Activated gamma-delta T cell (primary cell): ENCODE data around the gene AKAP7.
"Not testable (repeated sequence)": the region's sequence is repeated elsewhere in the genome, so short reads cannot be mapped to it uniquely, and the experiment has no call there.

ENCODE experiments used
- DNase-seq: peaks from one replicate; lab custom pipeline; 2025; lab: John Stamatoyannopoulos, UW

AKAP7 gene

DNA sequence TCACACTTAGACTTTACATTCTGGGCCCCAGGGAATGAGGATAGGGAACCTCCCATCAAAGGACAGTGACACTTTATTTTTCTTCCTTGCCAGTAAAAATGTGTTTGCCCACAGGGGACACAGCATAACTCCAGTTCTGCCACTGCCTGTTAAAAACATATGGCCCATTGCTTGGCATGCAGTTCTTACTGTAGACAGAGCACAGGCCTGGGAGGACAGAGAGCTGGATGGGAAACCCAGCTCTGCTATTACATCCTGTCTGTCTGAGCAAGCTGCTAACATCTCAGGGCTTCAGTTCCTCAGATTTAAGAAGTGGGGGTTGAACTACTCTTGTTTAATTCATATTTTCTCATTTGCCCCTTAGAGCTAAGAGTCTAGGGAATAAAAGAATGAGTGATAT, 120.2 kb downstream of the AKAP7 start:
- DNase-seq, result no peak

DNA sequence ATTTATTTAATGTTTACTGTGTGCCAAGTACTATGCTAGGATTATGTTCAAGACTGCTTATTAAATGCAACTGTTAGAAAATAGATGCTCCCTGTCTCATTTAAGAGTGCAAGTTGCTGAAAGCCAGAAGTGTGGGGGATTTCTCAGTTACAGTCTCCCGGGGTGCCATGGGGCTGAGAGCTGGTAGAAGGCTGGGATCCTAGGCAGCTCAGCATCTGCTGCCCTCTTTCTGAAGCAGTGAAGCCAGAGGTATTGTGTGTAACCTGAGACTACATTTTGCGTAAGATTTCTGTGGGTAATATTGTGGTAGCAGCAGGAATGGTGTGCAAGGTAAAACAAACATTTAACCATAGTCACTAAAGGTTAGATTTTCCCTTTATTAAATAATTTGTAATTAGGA, 120.6 kb downstream of the AKAP7 start:
- no peak for DNase-seq

DNA sequence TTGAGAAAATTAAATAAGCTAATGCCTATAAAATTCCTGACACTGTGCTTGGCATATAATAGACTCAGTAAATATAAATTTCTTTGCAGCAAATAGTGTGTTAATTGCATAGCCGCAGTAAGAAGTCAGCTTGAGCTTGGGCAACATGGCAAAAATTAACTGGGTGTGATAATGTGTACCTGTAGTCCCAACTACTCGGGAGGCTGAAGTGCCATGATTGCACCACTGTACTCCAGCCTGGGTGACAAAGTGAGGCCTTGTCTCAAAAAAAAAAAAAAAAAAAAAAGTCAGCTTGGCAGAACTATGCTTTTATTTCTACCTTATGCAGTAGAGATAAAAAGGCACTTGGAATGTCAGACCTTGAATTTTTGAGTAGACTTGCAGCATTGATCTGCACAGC, 121.8 kb downstream of the AKAP7 start:
- no peak for DNase-seq

DNA sequence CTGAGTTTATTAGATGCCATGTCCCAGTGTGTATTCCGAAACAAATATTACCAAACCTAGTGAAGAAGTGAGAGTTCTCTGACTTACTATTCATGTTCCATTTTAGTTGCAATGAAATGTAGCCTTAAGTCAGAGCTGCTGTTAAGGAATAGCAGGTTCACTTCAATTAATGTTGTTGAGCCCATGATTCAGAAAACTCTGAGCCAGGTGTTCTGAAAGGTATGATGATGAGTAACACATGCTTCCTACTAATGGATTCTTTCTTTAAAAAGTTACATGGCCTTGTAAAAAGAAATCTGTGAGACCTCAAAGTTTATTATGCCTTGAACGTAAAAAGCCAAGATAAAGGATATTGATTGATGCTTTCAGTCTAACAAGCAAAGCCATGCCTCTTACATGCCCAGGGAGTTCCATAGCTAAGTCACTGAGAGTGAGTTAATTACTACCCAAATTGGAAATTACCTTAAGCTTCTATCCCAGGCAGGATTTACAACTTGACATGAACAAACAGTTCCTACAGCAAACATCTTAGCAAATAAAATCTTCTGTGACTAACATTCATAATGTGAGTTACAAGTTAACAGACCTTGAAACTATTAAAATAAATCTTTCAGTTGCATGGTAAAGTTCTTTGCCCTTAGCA, 122.9 kb downstream of the AKAP7 start:
- DNase-seq, result no peak

DNA sequence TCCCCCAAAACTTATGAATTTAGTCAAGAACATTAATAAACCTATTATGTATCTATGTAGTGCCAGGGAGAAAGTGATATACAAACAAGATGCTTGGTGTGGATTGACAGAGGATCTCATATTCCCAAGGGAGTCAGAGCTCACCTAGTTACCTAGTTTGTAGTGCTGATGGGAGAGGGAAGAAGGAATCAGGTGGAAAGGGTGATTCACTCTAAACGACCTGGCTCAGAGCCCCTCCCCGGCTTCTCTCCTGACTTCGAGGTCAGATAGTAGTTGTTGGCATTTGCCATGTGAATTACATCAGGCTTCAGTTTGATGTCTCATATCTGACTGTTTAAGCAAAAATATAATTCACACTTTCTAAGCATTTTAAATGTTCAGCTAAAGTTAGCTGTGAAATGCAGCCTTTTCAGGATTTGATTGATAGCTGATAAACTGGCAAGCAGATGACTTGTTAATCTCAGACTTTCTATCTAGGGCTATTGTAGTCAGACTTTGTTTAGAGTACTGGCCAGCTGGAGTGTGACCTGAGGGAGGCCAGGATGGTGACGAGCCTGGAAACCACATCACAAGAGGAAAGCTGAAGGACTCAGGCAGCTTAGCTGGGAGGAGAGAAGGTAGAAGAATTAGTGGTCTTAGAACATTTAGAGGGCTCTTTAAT, 123.7 kb downstream of the AKAP7 start:
- no peak for DNase-seq

DNA sequence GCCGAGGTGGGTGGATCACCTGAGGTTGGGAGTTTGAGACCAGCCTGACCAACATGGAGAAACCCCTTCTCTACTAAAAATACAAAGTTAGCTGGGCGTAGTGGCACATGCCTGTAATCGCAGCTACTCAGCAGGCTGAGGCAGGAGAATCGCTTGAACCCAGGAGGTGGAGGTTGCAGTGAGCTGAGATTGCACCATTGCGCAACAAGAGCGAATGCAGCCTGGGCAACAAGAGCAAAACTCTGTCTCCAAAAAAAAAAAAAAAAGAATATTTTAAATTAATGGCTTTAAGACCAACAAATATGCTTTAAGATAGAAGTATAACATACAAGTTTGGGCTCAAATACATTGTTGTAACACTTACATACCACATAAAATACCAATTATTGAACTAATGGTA, 125.7 kb downstream of the AKAP7 start:
- not testable (repeated sequence) for DNase-seq

DNA sequence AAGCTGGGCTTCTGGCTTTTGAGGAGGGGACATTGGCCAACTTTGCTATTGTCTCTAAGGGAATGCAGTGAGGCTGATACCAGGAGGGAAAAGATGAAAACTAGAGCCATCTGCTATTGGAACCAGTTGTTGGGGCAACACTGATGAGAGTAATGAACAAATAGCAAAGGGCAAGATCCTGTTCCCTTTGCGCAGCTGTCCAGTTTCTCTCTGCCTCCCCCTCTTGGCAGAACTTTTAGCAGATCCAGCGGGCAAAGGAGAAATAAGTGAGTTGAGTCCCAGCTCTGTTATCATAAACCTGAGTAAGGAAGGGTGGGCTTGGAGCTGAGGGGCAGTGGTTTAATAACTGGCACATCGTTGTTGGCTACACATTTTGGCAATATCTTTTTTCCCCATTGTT, 126.8 kb downstream of the AKAP7 start:
- DNase-seq, result no peak

DNA sequence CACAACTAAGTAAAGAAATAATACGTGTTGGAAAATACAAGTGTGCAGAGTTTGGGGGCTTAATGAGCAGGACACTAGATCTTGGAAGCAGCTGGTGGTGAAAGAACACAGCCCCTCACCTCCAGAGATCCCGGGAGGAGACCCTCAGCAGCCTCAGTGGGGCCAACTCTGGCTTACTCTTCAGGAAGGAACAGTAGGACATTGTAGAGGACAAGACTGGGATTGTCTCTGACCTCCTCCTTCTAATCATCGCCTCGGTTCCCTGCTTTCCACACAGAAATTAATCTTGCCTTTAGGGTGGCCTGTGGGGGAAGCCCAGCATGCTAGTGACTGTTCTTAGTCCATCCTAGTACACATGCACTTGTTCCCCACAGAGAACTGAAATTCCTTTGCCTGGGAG, 130.7 kb downstream of the AKAP7 start:
- DNase-seq, result no peak

DNA sequence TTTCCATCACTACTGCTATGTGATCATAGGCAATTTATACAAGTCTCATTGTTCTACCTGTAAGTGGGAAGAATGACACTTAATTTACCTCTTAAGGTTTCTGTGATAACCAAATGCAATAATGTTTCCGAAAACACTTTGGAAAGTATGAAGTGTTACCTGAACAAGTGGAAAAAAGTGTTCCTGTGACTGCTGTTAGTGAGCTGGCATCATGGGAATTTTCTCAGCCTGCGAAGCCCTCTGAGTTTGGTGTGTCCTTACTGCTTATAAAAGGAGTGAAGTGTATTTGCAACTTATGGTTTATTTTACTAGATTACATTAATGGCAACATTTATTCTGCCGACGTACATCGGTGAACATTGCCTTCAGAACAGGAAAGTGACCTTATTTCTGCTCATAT, 133.0 kb downstream of the AKAP7 start:
- DNase-seq, result no peak

DNA sequence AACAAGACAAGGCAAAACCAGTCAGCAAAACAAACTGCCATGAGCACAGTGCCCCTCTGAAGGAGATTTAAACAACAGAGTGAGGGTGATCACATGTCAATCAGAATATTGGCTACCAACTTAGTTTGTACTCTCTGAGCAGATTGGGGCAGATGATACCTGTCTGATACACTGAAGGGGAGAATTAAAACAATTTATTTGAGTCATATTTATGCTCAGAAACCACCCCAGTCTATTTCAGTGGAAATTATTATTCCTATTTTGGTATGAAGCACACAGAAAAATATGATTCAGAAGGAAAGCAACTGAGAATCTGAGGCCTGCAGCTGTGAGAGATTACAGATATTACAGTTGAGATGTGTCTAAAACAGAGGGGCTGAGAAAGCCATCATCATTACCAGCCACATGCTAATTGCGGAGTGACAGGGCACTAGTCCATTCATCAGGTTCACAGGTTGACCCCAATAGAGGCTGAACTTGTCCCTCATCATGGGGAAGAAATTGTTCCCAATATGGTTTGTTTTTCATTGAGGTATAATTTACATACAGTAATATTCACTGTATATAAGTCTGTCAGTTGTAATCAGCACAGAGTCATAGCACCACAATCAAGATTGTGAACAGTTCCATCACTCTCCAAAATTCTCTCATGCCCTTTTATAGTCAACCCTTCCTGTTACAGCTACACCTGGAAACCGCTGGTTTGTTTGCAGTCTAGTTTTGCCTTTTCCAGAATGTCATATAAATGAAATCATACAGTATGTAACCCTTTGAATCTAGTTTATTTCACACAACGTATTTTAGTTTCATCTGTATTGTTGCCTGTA, 134.5 kb downstream of the AKAP7 start:
- no peak for DNase-seq

DNA sequence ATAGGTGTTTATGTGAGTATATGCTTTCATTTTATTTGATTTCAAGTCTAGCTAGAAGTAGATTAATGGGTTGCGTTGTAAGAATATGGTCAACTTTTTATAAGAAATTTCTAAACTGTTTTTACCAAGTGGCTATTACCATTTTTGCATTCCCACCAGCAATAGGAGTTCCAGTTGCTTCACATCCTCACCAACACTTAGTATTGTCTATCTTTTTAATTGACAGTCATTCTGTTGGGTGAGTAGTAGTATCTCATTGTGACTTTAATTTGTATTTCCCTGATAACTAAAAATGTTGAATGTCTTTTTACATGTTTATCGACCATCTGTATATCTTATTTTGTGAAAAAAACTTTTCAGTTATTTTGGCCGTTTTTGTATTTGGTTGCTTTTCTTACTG, 135.3 kb downstream of the AKAP7 start:
- no peak for DNase-seq

DNA sequence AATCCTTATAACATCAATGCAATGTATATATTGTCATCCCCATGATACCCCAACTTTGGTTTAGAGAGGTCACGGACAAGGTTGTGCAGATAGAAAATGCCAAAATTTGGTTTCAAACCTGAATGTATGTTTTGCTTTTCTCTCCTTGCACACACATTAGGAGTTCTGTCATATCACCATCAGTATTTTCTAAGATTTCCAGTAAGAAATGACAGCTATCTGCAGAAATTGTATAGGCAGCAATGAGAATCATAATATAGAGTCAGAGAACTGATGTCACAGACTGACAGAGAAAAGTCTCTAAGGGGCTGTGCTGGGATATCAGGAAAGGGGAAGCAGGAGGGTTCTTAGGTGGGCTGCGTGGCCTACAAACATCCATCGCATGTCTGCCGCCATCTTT, 140.0 kb downstream of the AKAP7 start:
- DNase-seq, result no peak

DNA sequence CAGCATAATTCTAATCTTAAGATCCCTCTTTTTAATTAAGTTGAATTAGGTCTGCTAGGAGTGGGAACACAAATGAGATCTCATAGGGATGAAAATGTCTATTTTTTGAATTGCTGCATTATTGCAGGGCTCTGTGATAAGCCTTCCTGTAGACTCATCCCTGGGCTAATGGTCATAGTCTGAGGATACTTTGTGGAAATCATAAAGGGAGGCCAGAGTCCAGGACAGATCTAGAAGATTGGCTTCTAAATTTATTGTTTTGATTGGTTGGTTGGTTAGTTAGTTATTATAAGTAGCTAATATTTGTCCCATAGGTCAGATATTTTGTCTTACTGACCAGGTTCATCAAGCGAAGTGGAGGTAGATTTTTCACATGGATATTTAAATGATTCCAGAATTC, 142.3 kb downstream of the AKAP7 start:
- DNase-seq, result no peak

DNA sequence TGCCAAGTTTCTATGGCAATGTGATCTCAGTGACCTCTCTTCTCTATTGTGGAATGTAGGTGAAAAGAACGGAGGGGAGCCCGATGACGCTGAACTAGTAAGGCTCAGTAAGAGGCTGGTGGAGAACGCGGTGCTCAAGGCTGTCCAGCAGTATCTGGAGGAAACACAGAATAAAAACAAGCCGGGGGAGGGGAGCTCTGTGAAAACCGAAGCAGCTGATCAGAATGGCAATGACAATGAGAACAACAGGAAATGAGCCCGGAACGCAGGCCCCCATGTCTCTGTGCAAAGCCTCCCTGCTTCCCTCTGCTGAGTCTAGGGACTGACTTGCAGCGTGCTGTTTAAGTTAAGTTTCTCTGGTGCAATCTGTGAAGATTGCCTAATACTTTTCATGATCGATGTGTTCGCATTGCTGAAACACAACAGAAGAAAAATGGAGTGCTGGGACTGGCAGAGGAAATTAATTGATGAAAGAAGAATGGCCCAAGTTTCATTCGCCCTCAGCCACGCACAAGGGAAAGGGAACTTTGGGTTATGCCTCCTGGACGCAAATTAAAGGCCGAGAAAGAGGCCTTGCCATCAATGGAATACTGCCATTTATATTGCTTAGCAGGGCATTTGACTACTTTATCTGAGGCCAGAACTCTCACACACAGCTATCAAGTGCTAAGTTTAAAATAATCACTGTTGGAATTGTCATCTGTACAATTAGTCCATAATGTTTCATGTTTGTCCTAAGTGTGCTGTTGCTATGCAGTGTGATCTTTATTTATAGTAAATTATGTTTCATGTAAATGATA, 146.4 kb downstream of the AKAP7 start:
- no peak for DNase-seq

DNA sequence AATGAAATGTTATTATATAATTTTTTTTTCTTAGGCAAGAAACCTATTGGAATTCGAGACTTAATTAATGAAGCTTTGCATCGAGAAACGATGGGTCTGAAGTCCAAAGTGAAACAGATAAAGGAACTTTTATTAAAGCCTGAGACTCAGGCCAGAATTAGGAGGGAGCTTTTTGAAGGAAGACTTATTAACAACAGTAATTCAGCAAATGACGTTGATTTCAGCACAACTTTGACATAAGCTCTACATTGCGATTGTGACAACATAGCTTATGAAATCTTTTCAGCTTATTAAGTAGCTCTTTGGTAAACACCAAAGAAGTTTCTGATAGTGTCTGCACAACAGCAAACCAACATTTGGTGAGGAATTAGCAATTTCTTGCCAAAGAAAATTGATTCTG, 147.1 kb downstream of the AKAP7 start:
- DNase-seq, result no peak

DNA sequence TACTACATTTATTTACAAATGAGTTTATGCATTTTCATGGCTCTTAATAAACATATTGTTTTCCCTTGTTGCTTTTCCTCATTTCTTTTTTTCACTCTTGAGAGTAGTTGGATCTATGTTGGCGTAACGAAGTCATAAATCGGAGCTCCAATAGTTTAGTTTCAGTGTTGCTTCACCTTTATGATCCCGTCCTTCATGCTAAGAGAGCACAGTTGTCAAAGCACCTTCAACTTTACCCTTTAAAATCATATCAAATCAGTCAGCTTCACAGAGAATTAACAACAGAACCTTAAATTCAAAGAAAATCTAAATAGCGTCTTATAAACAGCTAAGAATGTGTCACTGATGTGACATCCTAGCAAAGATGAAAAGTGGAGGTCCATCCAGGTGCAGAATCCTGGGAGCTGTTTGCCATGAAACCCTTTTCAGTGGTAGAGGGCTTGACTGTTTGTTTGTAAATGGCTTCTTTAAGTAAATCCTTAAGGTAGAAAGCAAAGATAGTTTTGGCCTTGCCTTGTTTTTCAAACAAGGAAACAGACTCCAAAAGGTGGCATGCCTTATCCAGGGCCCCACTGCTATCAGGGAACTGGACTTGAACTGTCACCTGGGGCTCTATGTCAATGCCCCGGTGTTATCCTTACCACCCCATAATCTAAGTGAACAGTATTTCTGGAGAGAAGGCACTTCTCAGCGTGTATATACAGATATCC, 148.4 kb downstream of the AKAP7 start:
- no peak for DNase-seq

DNA sequence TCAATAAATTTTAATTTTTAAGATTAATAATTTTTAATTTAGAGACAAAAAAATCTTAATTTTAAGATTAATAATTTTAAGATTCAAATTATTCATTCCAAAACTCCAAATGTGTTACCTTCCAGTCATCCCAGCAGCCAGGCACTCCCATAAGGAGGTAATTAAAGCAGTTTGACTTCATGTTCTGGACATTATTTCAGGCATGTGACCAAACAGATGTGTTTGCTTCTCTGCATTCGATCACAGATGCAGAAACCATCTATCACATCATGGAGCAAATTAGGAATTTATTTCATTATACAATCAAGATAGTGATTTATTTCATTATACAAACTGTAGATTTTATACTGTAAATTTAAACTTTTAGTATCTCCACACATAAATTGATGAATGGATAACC, 150.3 kb downstream of the AKAP7 start:
- no peak for DNase-seq

DNA sequence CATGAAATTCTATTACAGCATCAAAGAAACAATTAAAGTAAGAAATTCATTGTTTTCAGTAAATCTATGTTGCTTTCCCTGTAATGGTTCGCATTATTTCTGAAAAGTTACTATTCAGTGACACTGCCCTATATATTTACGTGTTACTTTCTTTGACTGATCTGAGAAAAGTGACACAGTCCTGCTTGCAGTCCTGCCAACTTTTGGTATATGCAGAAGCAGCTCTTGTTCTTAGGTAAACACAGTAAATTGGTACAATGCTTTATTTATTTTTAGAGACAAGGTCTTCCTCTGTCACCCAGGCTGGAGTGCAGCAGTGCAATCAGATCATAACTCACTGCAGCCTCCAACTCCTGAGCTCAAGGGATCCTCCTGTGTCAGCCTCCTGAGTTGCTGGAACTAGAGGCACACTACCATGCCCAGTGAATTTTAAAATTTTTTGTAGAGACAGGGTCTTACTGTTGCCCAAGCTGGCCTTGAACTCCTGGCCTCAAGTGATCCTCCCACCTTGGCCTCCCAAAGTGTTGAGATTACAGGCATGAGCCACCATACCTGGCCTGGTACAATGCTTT, 151.3 kb downstream of the AKAP7 start:
- DNase-seq, result no peak

DNA sequence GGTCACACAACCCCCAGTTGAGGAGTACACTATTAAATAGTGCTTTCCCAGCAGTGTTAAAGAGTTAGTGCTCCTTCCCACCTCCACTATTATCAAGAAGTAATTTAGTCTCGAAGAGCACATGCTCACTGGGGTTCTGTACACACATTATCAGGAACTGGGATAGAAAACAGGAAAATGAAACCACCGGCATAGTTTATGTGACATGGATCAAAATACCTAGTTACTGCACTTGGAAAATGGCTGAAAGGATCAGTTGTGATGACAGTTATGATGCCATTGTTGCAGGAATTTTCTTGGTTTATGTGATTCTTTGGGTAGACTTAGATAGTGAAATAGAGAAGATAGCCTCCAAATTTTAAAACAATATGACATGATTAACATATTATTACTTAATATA, 152.9 kb downstream of the AKAP7 start:
- DNase-seq, result no peak

DNA sequence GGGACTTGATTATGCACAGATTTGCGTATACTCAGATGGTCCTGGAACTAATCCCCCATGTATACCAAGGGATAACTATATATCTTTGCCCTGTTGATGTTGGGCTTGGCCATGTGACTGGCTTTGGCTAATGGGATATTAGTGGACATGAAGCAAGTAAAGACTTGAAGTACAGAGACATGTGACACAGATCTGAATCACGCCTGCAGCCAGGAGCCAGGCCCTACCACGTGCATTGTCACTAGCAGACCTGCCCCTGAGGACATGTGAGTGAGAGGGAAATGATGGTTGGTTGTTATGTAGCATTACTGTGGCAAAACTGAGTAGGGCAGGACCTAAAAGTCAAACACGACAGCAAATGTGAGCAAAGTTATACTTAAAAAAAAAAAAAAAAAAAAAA, 155.7 kb downstream of the AKAP7 start:
- no peak for DNase-seq

DNA sequence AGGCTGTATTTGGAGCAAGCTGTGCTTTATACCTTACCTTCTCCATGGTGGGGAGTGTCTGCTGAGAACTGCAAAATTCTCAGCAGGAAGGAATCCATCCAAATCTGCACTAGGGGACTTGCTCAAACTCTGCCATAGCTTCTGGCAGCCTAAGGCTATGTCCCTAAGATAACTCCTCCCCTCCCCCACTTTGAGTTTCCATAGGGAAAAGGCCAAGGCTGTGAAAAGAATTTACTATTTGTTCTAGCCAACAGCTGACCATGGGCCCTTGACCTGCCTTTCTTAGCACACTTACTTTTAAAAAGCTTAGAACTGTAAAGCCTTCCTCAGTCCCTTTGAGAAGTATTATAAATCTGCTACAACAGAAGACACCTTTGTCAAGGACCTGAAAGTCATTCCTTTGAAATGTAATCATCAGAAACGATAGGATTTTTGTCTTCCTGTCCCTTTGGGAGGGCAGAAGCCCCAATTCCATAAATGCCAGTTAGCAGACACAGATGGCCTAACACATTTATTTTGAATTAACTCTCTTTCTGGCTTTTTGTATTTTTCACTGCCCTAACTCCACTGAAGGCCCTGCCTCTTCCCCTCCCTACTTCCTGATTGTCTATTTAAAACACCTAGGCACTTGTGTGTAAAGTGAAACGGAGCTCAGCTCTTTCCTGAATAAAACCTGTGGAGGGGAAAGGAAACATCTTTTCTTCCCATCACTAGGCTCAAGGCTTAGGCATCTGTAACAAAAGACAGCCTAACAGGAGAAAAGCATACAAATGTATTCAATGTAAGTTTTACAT, 157.1 kb downstream of the AKAP7 start:
- DNase-seq, result no peak
